Stimulated activated naive CD8-positive, alpha-beta T cell treated with anti-CD3 and anti-CD28 coated beads, Interleukin-15, Interleukin-2, amounts not matched to agents 100 U/mL and 50 U/mL, for 24 hours (primary cell): Measurements from ENCODE around the gene GAST.
"Not testable (repeated sequence)": the region's sequence is repeated elsewhere in the genome, so short reads cannot be mapped to it uniquely, and the experiment has no call there.

Experiments
- ATAC-seq: fragments of 150-1000 bp; cut with Tn5 transposase; one replicate; pipeline ENCODE4 v1.10.0; 2021
- DNase-seq: peaks from one replicate; pipeline ENCODE4 v3.0.0; 2021

Gene GAST, protein sequence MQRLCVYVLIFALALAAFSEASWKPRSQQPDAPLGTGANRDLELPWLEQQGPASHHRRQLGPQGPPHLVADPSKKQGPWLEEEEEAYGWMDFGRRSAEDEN

DNA sequence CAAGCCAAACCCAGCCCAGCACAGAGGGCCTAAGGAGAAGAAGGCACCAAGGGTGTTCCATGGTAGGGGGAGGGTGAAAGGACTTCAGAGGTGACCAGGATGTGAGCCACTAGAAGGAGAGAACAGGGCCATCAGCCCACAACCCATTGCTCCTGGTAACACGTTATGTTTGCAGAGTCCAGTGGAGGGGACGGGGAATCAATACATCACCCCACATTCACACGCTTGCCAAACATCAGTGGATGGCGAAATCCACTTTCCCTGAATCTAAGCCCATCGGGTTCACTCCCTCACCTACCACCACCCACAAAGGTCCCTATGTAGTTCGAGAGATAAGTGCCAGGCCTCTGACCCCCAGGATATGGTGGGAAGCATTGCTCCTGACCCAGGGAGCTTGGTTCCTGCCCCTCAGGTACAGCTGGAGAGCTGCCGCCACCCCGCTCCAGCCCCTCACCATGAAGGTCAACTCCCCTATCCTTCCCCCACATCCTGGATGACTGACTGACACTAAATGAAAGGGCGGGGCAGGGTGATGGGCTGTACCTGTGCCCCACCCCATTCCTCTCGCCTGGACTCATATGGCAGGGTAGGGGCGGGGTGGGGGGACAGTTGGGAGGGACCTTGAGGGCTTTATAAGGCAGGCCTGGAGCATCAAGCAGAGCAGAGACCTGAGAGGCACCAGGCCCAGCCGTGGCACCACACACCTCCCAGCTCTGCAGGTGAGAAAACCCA lies at the start of gene GAST:
Gene GAST (plus strand): TSS at position 663 of the 732 bp plus-strand sequence. CDS start 3,106 bp downstream, outside the sequence.
- DNase-seq (no peak), ATAC-seq (no peak)

DNA sequence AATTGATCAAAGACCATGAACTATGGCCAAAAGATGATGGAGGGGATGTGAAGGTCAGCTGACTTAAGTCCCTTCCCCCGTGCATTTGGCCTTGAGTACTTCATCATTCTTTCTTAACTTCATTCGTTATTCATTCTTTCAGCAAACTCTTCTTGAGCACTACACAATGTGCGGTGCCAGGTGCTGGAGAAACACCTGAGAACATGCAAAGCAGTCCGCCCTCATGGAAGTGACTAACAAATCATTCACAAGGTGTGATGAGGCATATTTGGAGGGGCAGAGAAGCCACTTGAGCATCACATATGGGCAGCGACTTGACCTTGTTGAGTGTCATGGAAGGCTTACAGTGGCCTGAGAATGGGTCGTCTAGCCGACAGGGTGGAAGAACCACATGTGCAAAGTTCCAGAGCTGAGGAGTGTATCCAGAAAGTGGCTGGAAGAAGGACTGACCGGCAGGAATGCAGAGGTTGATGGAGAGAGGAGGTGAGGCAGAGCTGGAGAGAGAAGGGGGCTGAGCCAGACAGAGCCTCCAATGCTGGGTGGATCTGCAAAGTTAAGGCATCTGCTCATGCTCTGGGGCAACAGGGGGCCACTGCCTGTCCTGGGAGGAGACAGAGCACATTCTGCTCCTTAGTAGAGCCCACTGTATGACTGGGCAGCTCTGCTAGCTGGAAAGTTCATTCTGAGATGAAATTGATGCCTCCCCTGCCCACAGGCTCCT lies 48.5 kb upstream of the GAST start:
- DNase-seq (no peak), ATAC-seq (no peak)

DNA sequence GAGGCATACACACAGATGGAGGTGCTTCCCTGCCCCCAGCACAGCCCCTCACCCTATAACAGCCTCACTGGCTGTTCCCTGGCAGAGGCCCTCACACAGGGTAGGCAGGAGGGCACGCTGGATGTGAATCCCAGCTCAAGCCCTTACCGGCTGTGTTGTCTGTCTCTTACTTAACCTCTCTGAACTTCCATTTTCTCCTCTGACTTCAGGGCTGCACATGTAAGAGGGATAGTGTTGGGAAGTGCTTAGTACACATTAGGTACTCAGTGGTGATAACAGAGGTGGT lies 48.0 kb upstream of the GAST start:
- DNase-seq (no peak), ATAC-seq (no peak)

DNA sequence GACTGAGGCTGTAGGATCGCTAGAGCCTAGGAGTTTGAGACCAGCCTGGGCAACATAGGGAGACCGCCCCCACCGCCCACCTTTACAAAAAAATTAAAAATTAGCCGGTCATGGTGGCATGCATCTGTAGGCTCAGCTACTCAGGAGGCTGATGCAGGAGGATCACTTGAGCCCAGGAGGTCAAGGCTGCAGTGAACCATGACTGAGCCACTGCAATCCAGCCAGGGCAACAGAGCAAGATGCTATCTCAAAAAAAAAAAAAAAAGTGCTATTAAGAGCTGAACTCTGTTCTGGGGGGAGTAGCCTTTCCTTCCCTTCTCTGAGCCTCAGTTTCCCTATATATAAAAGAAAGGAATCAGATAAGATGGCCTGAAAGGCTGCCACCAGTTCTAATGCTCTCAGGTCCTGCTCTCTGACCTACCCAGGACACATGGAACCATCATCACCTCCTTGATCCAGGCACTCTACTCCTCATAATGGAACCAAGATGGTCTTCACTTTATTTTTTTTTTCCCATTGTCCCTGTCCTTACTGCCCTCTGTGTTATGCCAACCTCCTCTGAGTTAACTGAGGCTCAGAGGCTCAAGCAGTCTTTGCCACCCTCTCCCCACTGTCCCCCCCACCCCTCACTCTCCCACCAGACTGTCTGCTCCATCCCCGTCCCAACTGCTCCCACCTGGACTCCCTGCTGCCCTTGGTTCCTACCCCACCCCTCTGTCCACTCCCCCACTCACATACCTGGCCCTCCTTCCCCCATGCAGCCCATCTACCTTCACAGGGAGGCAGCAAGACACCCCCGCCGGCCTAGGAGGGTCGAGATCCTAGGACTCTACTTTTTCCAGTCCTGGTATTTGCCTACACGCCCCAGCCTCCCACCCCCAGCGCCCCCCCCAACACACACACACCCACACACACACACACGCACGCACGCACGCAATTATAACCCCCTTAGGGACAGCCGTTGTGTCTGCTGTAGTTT lies 47.3 kb upstream of the GAST start:
- DNase-seq (no peak), ATAC-seq (no peak)

DNA sequence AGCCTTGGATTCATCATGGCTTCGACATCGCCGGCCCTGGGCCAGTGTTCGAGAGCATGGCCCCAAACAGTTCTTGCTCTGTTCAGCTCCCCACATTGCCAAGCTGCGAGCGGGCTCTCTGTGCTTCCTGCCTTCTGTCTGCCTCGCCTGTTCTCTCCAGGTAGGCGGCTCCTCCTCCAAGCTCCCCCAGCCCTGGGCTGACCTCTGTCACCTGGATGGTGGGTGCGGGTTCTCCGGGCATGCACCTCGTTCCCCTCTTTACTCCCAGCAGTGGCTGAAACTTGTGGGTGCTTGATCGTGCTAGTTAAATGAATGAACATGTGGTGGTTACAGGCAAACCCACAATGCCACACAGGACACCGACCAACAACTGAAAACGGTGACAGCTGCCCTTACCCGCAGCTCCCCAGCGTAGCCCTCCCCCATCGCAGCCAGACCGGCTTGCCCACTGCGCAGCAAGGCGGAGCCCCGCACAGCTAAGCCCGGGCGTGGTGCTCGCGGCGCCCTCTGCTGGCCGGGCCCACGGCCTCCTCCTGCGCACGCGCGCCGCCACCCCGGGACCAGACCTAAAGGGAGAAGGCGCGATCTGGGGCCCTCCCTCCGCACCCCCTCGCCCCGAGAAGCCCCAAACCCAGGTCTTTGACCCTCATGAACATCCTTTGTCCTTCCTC lies 46.4 kb upstream of the GAST start:
- ATAC-seq = peak; percentile 86
- peak; percentile 95 for DNase-seq

DNA sequence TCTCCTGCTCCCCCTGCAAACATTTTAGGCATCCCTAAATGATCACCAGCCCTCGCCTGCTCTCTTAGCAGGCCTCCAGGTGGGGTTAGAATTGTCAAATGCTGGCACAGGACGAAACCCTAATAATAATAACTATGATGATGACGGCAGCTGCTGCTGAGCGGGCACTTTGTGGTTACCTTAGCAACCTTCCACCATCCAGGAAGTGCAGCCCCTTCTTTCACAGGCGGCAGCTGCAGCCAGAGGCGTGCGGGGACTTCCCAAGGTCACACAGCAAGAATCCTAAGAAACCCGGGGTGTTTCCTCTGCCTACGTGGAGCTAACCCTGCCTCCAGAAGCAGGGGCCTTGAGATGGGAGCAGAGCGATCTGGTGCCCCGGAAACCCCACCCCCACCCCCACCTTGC lies 45.9 kb upstream of the GAST start:
- peak; percentile 68 for ATAC-seq
- peak; percentile 82 for DNase-seq

DNA sequence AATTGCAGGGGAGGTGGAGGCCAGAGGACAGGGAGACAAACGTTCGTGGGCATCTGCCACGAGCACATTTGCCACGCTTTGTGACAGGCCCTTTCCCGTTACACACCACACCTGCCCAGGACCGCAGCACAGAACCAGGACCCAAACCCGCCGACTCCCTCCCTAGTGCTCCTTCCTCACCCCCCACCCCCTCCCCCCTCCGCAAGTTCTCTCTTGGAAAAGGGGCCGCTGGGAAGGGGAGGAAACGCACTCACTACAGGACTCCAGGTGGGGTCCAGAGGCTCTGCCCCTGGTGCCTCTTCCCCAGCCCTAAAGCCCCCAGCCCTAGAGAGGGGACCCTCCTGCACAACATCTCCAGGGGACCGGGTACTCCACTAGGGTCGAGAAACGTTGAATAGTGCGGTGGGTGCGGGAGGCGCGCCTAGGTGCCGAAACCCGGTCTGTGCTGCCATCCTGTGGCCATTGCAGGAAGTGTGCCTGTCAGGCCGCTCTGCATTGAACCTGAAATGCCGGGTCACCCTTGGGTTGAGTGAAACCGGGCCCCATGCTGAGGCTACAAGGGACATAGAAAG lies 45.3 kb upstream of the GAST start:
- DNase-seq = peak; percentile 93
- peak; percentile 60 for ATAC-seq

DNA sequence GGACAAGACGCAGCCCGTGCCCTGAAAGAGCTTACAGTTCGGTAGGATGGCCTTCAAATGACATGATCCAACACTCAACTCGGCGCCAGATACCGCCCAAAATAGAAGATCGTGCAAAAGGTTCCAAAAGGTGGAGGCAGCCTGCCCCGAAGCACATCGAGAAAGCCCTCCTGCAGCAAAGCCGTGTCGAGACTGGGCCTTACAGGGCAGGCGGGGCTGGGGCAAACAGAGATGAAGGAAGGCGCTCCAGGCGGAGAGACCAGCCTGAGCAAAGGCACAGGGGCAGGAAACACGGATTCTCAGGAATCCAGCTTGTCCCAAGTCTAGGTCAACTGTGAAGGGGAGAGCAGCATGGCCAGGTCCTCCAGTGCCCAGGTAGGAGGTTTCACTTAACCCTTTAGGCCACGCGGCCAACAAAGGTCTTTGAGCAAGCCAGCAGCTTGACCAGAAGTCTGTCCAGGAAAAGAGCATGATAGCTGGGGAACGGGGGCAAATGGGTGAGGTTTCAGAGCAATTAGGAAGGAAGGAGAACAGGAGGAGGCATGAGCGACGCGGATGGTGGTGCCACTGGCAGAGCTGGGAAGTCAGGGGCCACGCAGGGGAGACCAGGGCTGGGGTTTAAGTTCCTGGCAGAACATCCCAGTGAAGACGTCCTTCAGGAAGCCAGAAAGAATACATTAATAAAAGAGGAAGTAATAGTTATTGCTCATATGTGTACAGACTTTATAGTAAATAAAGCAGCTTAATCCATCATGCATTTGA lies 44.7 kb upstream of the GAST start:
- ATAC-seq = no peak

DNA sequence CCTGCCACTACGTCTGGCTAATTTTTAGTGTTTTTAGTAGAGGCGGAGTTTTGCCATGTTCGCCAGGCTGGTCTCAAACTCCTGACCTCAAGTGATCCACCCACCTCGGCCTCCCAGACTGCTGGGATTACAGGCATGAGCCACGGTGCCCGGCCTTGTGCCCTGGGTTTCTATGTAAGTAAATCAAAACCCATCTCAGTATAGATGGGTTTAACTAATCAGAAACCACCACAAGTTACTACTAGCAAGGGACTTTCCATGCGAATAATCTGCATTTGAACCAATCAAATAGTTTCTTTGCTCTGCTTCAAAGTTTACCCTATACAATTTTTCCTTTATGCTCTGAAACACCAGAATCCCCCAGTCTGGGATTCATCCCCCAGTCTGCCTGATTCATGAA lies 40.0 kb upstream of the GAST start:
- DNase-seq = no peak
- ATAC-seq = peak; percentile 73

More for the DNA sequence above, 44.7 kb upstream of the GAST start:
- DNase-seq = no peak

DNA sequence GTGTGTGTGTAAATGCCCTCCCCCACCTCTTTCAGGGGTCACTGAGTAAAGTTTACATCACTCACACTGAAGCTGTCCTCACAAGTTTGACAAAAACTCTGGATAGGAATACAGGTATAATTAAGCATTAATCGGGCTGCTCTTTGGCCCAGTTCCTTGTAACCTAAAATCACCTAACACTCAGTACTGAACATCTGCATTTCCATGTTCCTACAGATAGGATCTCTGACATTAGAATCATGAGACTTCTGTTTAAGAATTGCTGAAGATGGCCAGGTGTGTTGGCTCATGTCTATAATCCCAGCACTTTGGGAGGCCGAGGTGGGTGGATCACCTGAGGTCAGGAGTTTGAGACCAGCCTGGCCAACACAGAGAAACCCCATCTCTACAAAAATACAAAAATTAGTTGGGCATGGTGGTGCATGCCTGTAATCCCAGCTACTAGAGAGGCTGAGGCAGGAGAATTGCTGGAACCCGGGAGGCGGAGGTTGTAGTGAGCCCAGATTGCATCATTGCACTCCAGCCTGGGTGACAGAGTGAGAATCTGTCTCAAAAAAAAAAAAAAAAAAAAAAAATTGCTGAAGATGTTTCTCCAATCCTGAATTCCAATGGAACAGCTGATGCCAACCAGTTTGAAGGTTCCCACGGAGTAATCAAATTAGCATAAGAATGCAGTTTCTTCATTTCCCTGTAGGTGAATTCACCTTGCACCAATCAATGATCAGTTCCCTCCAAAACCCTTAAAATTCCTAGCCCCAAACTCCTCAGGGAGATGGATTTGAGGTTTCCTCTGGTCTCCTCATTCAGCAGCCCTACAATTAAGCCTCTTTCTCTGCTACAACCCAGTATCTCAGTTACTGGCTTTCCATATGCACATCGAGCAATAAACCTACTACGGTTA lies 36.7 kb upstream of the GAST start:
- ATAC-seq = not testable (repeated sequence)

DNA sequence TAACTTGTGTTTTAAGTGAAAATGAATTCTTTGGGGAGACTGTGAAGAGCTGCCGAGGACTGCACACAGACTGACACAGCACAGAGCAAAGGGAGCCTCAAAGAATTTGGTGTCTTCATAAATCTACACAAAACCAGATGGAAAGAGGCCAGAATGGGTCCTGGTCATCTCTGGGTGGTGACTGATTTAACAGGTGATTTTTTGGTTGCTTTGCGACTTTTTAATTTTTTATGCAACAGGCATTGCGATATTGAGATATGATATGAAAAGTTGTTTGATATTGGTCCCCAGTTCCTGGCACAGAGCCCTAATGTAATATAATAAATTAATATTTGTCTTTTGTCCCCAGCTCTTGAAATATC lies 36.1 kb upstream of the GAST start:
- DNase-seq = no peak

More for the DNA sequence above, 36.7 kb upstream of the GAST start:
- not testable (repeated sequence) for DNase-seq

DNA sequence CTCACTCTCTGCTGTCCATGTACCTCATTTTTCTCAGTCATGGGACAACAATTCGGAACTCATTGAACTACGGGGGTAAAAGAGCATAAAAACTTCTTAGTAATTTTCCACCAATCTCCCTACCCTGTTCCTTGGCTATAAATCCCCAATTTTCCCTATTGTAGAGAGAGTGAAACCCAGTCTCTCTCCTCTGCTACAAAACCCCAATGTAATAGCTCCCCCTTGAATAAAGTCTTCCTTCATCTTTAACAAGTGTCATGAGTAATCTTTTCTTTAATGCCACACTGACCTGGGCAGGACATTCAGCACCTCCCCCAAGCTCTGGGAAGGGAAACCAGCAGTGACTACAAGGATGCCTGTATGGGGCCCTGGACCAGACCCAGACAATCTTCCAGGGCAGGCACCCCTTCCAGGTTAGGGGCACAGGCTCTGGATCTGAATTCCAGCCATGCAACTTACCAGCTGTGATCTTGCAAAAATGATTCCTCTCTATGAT lies 33.7 kb upstream of the GAST start:
- peak; percentile 63 for ATAC-seq

More for the DNA sequence above, 36.1 kb upstream of the GAST start:
- no peak for ATAC-seq

DNA sequence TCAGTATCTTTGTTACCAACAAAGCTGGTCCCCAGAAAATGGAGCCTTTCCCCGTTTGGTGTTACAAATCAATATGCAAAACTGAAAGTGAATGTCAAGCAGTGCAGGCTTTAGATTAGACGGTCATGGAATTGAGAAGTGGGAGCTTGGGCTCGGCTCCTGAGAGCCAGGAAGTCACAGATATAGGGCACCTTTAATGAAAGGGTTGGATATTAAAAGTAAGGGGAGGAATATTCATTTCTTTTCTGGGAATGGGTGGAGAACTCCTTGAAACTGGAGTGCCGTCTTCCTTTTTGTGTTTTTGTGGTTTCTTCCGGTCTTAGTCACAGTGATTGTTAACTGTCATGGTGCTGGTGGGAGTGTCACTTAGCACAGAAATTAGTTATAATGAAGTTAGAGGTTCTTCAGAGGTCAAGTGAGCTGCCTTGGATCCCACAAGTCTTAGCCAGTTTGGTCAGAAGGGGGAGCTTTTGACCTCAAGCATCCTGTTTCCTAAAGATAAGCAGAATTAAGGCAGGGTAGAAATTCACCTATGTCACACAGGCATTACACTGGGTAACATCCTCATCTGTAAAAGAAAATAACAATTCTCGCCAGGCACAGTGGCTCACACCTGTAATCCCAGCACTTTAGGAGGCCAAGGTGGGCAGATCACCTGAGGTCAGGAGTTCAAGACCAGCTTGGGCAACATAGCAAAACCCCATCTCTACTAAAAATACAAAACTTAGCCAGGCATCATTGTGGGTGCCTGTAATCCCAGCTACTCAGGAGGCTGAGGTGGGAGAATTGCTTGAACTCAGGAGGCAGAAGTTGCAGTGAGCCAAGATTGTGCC lies 33.0 kb upstream of the GAST start:
- ATAC-seq (peak; percentile 90), DNase-seq (peak; percentile 57)

More for the DNA sequence above, 33.7 kb upstream of the GAST start:
- peak; percentile 53 for DNase-seq

DNA sequence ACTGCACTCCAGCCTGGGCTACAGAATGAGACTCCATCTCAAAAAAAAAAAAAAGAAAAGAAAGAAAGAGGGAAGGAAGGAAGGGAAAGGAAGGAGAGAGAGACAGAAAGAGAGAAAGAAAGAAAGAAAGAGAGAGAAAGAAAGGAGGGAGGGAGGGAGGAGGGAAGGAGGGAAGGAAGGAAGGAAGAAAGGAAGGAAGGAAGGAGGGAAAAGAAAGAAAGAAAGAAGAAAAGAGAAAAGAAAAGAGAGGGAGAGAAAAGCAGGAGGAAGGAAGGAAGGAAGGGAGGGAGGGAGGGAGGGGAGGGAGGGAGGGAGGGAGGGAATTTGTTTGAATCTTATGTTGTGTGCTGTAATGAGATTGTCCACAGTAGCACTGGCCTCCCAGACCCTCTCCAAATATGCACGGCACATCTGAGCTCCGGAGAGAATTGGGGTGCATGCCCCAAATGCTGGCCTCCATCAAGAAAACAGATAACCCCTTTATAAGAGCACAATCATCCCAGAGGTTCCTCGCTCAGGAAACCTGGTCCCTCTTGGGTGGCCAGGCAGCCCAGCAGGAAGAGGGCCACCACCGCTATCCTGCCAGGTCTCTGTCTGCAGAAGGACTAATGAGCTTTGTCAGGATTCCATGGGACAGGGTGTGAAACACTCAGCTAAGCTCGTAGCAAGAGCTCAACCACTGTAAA lies 32.2 kb upstream of the GAST start:
- no peak for DNase-seq
- no peak for ATAC-seq

DNA sequence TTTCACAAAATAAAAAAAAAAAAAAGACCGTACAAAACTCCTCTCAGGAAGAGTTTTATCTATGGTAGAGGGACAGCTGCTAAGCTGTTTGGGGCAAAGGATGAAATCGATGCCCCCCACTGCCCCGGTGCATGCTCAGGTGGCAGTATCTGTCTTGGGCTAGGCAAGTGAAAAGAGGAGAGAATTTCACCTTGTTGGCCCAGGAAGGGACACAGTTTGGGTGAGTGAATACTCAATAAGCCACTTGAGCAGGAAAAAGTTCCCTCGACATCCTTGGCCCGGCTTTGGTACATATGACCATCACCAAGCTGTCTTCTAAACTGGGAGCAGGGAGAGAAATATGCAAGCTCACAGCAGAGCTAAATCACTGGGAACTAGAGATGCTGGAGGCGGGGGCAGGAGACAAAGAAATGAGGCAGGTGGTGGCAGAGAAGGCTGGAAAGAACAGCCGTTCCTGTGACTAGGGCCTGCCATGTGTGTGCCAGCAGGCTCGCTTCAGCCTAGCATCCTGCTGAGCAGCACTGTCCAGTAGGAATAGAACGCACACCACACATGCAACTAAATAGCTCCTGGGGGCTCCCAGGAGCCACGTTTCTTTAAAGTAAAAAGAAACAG lies 31.6 kb upstream of the GAST start:
- no peak for DNase-seq
- ATAC-seq = no peak

DNA sequence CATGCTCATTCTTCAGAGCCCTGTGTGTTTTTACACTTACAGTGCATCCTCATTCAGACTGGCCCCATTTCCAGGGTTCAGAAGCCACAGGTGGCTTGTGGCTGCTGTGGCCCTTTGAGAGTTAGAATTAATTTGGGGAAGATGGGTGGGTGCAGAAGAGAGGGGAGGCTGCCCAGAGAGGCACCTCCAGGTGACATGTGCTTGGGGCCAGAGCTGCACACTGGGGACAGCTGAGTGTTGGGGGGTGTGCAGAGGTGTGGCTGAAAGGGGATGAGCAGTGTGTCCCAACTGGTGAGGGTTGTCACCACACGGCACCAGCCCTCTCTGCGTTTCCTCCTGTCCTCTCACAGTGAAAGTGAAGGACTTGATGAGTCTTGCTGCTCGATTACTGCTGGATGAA lies 30.4 kb upstream of the GAST start:
- DNase-seq = no peak
- no peak for ATAC-seq

DNA sequence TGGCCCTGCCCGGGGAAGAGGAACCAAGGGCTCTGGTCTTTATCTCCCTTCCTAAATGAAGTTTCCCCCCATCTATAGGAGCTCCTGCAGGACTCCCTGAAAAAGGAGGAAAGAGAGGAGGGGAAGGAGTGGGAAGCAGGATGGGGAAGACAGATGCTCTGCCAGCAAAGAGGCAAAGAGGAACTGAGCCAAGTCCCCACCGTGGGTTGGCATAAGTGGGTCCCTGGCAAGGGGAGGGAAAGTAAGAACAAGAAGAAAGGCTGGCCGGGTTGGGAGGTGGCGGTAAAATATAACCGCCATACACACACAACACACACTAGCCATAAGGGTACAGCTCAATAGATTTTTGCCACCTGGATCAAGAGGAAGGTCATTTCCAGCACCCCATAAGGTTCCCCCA lies 29.5 kb upstream of the GAST start:
- DNase-seq (no peak), ATAC-seq (no peak)
